Endothelial cell of umbilical vein (primary cell): ENCODE results near the gene DNAH10.

Experiments
- CTCF ChIP-seq, 2 donors: IDR thresholded peaks; 1 replicate in 1 of 2; 2 replicates in 1 of 2; pipeline ENCODE4 v1.5.1; 2011; ENCODE audit warnings: low read length in 2 of 2, mild to moderate bottlenecking in 2 of 2, moderate library complexity in 2 of 2, control low read depth in 1 of 2, inconsistent platforms in 1 of 2, low read depth in 1 of 2; ENCODE audit not compliant: insufficient read depth in 1 of 2; ENCODE audit errors: extremely low read depth in 1 of 2
- POLR2A ChIP-seq: IDR thresholded peaks from 2 replicates; pipeline ENCODE4 v1.6.1; 2012; ENCODE audit warnings: low read depth, mild to moderate bottlenecking, control low read depth, low read length

DNA sequence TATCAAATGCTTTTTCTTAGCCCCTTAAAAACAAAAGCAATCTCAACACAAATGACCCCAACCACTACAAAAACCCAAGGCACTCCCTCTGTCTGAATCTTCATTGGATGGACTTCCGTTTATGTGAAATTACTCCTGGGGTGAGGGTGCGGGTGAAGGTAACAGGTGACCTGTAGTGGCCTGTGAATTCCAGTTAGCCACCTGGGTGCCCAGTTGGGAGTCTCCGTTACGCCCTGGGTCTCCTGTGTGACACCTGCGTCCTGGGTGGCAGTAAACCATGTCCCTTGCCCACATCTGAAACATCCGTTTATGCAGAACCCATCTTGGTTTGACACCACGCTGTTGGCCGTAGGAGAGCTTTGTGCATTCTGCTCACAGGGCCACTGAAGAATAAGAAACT, 148.0 kb downstream of the DNAH10 start:
- no peak for TF ChIP-seq POLR2A
- no peak for TF ChIP-seq CTCF (IDR thresholded peaks at IDR 0.05; ENCODE audit: extremely low read depth in 1 of 2, insufficient read depth in 1 of 2, low read depth in 1 of 2, low read length in 2 of 2)
